HG02870 (cell line): ENCODE results near the gene PDXK.

Experiments used
- ATAC-seq: cut with Tn5 transposase; IDR thresholded peaks from one replicate; pipeline ENCODE4 v1.9.1; 2021; ENCODE audit warnings: mild to moderate bottlenecking, moderate library complexity; ENCODE audit not compliant: unreplicated experiment

PDXK gene

GRCh38 chr21:43721939-43722338, 3.0 kb downstream of the PDXK start:
- ATAC-seq, result no peak

- no peak for ATAC-seq
Observed at GRCh38 chr21:43723648-43724047, 4.7 kb downstream of the PDXK start.

- no peak for ATAC-seq
Observed at GRCh38 chr21:43726686-43727518, 8.0 kb downstream of the PDXK start.

- ATAC-seq, result no peak
Observed at GRCh38 chr21:43727519-43728153, 8.7 kb downstream of the PDXK start.

- ATAC-seq, result peak; percentile 13
Observed at GRCh38 chr21:43728154-43728466, 9.2 kb downstream of the PDXK start.

GRCh38 chr21:43728467-43729390, 9.8 kb downstream of the PDXK start:
- ATAC-seq, result peak; percentile 58

GRCh38 chr21:43731476-43731875, 12.5 kb downstream of the PDXK start:
- no peak for ATAC-seq

GRCh38 chr21:43731891-43732711, 13.2 kb downstream of the PDXK start:
- ATAC-seq, result no peak

- ATAC-seq, result no peak
Observed at GRCh38 chr21:43733060-43733459, 14.1 kb downstream of the PDXK start.

GRCh38 chr21:43733529-43734071, 14.7 kb downstream of the PDXK start:
- no peak for ATAC-seq

- no peak for ATAC-seq
Observed at GRCh38 chr21:43734131-43734927, 15.4 kb downstream of the PDXK start.

GRCh38 chr21:43734928-43735229, 15.9 kb downstream of the PDXK start:
- ATAC-seq, result no peak

GRCh38 chr21:43735236-43736091, 16.5 kb downstream of the PDXK start:
- ATAC-seq, result no peak

- ATAC-seq, result no peak
Observed at GRCh38 chr21:43736224-43736883, 17.4 kb downstream of the PDXK start.

GRCh38 chr21:43737158-43737950, 18.4 kb downstream of the PDXK start:
- no peak for ATAC-seq

GRCh38 chr21:43739621-43740435, 20.9 kb downstream of the PDXK start:
- no peak for ATAC-seq
